DND-41 (cell line): ENCODE results near the gene NUDT8.

Source experiments
- EZH2 ChIP-seq: IDR thresholded peaks from 3 replicates; pipeline ENCODE4 v1.6.1; 2012; ENCODE audit warnings: borderline replicate concordance, low read depth, mild to moderate bottlenecking, moderate library complexity, low read length, inconsistent platforms; ENCODE audit not compliant: severe bottlenecking
- TF ChIP-seq, protein P1 (sequence below): IDR thresholded peaks from 2 replicates; pipeline ENCODE4 v1.5.1; 2012; ENCODE audit warnings: borderline replicate concordance, low read length, moderate library complexity, mild to moderate bottlenecking; ENCODE audit not compliant: poor library complexity, severe bottlenecking; ENCODE audit errors: extremely low read depth

DNA sequence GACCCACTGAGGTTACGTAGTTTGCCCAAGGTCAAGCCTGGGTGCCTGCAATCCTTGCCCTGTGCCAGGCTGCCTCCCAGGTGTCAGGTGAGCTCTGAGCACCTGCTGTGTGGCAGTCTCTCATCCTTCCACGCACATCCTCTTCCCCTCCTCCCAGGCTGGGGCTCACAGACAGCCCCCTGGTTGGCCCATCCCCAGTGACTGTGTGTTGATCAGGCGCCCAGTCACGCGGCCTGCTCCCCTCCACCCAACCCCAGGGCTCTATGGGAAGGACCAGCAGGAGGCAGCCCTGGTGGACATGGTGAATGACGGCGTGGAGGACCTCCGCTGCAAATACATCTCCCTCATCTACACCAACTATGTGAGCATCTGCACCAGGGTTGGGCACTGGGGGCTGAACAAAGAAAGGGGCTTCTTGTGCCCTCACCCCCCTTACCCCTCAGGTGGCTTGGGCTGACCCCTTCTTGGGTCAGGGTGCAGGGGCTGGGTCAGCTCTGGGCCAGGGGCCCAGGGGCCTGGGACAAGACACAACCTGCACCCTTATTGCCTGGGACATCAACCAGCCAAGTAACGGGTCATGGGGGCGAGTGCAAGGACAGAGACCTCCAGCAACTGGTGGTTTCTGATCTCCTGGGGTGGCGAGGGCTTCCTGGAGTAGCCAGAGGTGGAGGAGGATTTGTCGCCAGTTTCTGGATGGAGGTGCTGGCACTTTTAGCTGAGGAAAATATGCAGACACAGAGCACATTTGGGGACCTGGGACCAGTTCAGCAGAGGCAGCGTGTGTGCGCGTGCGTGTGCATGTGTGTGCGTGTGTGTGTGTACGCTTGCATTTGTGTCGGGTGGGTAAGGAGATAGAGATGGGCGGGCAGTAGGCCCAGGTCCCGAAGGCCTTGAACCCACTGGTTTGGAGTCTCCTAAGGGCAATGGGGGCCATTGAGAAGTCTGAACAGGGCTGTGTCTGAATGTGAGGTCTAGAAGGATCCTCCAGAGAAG lies 44.6 kb downstream of the NUDT8 start:
- no peak for TF ChIP-seq EZH2
- TF ChIP-seq, protein P1, sequence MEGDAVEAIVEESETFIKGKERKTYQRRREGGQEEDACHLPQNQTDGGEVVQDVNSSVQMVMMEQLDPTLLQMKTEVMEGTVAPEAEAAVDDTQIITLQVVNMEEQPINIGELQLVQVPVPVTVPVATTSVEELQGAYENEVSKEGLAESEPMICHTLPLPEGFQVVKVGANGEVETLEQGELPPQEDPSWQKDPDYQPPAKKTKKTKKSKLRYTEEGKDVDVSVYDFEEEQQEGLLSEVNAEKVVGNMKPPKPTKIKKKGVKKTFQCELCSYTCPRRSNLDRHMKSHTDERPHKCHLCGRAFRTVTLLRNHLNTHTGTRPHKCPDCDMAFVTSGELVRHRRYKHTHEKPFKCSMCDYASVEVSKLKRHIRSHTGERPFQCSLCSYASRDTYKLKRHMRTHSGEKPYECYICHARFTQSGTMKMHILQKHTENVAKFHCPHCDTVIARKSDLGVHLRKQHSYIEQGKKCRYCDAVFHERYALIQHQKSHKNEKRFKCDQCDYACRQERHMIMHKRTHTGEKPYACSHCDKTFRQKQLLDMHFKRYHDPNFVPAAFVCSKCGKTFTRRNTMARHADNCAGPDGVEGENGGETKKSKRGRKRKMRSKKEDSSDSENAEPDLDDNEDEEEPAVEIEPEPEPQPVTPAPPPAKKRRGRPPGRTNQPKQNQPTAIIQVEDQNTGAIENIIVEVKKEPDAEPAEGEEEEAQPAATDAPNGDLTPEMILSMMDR: no peak
